CD1c-positive myeloid dendritic cell (primary cell): ENCODE measurements around the gene DEGS2.
A peak's percentile ranks its signal among the peaks of the same experiment; 100 is the strongest.

Experiments used
- DNase-seq: peaks from one replicate; pipeline ENCODE4 v3.0.0-alpha.2; 2016; ENCODE audit errors: extremely low spot score

Gene DEGS2

DNA sequence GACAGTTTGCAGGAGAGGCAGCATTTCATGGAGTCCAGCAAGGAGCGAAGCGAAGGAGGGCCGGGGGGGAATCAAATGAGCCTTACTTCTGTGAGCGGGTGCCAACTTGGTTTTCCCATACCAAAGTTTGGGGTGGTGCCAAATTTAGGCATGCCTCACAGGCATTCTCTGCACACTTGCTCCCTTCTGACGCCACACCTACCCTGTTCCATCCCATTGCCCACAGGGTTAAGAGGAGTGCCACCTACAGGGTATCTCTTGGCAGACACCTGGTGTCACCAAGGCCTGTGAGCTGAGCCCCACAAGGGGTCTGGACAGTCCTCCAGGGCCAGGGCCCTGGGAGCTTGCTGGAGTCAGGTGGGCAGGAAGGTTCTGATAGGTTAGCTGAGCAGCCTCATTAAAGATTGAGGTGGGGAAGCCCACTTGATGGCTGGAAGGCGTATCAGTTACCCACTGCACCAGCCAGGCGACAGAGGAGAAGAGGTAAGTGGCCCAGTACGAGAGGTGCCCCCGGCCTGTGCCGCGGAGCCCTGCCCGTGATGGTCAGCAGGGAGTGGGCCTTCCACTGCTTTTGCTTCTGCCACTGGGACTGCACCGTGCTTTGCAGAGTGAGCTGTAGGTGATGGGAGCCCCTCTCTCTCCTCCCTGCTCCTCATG lies 45.2 kb downstream of the DEGS2 start:
- DNase-seq: no peak

- no peak for DNase-seq
Observed at GRCh38 chr14:100111931-100112704, 47.3 kb downstream of the DEGS2 start.

DNA sequence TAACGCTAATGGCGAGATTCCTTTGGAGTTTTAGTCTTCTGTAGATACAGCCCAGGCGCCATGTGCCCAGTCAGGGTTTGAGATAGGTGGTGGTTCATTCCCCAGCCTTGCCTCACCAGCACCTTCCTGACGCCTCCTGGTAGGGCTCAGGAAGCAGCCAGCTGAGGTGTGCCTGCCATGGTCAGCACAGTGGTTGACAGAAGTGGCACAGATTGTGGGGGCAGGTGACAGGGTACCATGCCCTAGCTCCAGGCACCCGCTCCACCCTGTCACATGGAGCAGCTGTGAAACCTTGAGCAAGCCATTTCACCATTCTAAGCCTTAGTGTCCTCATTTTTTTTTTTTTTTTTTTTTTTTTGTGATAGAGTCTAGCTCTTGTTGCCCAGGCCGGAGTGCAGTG lies 48.6 kb downstream of the DEGS2 start:
- DNase-seq: no peak

DNA sequence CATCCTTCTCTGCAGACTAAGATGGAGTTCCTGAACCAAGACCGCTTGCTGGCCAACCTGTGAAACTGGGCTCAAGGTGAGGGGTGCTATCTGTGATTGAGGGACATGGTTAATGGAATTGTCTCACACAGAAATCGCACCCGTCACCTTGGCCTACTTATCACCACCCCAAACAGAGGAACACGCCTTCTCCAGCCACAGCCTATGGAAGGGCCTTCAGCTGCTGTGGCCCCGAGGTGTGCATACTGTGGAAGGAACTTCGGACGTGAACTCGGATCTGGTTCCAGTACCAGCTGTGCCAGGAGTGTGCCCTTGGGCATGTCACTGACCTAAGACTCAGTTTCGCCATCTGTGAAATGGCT lies 49.9 kb downstream of the DEGS2 start:
- no peak for DNase-seq

DNA sequence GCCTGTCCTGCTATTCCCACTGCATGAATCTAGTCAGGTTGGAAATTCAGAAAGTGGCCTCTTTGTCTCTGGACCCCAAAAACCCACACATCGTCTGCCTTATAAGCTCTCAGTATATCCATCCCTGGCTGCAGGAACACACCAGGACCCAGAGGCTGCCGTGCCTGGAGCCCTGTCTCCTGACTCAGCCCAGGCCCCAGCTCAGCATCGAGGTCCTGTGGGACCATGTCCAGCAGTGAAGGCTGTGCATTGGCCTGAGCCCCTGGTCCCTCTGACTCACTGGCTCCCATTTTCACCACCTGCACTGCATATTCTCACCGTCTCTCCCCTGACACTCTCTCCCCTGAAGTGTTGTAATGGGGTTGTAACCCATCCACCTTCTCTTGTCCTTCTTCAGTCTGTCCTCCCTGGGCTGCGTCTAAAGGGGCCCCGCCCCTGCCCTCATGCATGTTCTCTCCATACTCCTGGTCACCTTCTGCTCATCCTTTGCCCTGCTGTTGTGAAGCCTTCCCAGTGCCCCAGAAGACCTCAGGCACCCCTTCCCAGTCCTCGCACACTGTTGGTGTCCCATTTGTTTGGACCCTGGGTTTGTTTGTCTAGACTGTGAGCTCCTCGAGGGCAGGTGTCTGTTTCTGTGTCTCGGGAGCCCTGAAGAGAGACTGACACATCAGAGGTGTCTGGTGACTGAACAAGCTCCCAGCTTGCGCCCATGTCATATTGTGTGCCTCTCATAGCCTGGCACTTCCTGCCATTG lies 50.4 kb downstream of the DEGS2 start:
- no peak for DNase-seq

GRCh38 chr14:100108042-100108825 lies 51.2 kb downstream of the DEGS2 start:
- DNase-seq: peak; percentile 67

DNA sequence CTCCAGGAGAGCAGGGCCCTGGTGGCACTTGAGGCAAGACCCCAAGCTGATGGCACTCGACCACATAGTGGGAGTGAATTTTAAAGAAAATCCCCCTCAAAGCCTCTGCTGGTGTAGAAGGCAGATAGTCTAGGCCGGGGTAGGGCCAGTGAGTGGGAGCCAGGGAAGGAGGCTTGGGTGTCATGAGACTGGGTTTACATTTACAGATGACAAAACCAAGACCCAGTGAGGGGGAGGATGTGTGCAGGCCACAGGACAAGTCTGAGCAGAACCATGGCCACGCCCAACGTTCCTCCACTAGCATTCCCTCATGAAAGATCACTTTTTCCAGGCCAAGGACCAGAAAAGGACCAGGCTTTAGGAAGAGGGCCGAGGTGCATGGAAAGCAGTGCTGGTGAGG lies 52.2 kb downstream of the DEGS2 start:
- peak; percentile 47 for DNase-seq

DNA sequence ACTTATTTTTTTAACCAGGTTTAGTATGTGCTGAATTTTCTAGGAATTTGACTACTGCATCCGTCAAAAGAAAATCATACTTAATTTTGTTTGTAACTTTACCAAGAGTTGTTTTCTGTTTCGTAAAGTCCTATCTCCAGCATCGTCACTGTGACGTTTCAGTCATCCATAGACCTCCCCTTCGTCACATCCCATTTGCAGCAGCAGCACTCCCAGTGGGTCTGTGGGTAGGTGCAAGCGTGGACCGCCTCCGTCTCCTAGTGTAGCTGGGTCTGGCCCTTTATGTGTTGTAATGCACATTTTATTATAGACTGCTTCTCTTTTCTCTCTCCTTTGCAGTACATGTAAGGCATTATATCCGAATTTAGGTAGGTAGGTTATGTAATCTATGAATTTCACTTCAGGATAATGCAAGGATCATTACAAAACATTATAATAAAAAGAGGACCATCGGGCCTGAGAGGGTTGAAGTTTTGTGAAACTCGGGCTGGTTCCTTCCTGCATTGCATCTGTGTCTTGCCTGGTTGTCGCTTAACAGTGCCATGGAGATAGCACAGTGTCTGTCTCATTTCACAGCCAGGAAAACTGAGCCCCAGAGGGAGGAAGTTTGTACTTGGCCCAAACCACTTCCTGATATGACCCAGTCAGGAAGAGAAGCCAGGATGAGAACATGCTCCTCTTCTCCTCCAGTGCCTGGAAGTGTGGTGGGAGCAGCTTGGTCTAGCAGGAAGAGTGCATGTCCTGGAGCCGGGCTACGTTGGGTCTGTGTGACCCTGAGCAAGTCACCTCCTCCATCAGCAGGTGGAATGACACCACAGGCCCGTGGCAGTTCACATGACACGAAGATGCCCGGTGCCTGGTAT lies 53.0 kb downstream of the DEGS2 start:
- DNase-seq: peak; percentile 80

- DNase-seq: peak; percentile 50
Observed at GRCh38 chr14:100105357-100106169, 53.9 kb downstream of the DEGS2 start.

DNA sequence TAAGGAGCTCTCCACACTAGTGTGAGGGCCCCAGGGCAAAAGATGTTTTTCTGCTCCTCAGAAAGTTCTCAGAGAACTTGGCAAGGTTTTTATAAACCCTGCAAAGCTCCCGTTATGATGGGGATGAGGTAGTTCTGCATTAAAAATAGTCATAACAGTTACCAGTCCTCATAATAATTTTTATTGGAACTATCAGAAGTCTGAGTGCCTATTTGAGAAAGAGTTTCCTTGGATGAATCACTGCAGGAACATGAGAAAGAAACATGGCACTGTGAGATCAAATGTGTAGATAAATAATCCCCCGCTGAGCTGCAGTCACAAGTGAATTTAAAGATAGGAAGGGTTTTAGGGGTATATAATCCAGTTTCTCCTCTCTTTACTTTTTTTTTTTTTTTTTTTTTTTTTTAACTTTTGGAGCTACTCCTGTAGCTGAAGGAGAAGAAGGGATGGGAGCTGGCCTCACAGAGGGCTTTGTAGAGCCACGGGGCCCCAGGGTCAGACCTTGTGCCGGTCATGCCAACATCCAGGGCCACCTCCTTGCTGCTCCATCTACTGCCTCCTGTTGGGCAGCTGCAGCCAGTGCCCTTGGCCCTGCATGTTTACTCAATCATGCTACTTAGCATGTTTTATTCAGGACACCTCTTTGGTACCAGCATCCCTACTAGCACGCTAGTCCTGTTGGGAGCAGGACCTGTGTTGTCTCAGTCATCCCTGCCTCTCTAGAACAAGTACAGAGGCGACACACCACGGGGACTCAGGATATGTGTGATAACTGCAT lies 54.7 kb downstream of the DEGS2 start:
- no peak for DNase-seq

GRCh38 chr14:100104006-100104352 lies 55.5 kb downstream of the DEGS2 start:
- DNase-seq: no peak

- no peak for DNase-seq
Observed at GRCh38 chr14:100103250-100104005, 56.0 kb downstream of the DEGS2 start.

GRCh38 chr14:100102156-100102785 lies 57.2 kb downstream of the DEGS2 start:
- no peak for DNase-seq

DNA sequence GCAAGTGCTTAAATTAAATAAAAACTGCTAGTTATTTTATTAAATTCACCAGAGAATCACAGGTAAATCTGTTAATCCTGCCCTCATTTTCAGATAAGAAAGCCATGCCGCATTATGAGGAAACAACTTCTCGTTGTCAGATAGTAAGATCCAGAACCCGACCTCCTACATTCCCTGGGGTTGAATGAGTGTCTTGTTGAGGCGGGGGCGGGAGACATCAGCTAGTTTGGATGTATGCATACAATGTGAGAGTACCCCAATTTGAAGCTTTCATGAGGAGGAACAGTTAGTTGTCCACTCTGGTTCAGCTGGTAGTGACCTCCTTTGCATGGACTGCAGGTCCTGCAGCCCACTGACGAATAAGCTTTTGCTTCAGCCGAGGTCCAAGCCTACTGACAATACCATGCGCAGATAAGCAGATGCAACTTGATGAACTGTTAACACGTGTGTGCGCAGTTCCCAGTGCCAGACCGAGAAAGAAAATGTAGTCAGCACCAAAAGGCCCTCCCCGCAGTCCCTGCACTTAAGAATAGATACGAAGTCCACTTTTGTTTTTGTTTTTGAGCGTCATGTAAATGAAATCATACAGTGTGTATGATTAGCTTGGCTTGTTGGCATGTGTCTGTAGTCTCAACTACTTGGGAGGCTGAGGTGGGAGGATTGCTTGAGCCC lies 59.3 kb downstream of the DEGS2 start:
- DNase-seq: no peak

DNA sequence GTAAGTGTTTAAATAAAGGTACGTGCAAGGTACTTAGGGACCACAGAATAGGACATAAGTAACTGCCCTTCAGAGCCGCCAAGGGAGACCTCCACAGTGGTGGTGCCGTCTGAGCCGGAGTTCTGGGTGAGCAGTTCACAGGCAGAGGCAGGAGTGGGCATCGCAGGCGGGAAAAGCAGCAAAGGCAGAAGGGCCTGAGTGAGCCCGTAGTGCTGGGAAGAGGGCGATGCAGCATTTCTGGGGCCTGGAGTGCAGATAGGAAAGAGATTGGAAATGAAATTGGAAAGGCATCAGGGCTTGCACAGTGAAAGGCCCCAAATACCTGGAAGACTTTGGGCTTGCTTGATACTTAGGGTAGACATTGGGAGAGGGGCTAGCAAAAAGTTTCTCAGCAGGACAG lies 61.3 kb downstream of the DEGS2 start:
- DNase-seq: no peak

GRCh38 chr14:100096656-100097055 lies 62.8 kb downstream of the DEGS2 start:
- no peak for DNase-seq
